Neural crest cell (in vitro differentiated cells): Measurements from ENCODE around the gene SPDYE2. TPM values are rescaled to one million over a fixed set of nuclear protein-coding genes. Genes with fewer than 3 reads are reported as not detected.
"Not testable (repeated sequence)": the region's sequence is repeated elsewhere in the genome, so short reads cannot be mapped to it uniquely, and the experiment has no call there.

Experiments used
- DNase-seq: peaks from one replicate; pipeline ENCODE4 v3.0.0; 2021; ENCODE audit warnings: low read depth, mixed read lengths, low spot score
- H3K27ac Mint-ChIP-seq: one replicate; pipeline ENCODE4 v1.8.0; 2021; ENCODE audit warnings: mild to moderate bottlenecking, mixed read lengths; ENCODE audit not compliant: unreplicated experiment
- H3K27me3 Mint-ChIP-seq: 2 replicates; pipeline ENCODE4 v1.8.0; 2021; ENCODE audit warnings: low read depth, mild to moderate bottlenecking, mixed read lengths
- H3K36me3 Mint-ChIP-seq: 2 replicates; pipeline ENCODE4 v1.8.0; 2021; ENCODE audit warnings: low read depth, mild to moderate bottlenecking, mixed read lengths
- H3K4me1 Mint-ChIP-seq: 2 replicates; pipeline ENCODE4 v1.8.0; 2021; ENCODE audit warnings: mixed read lengths
- H3K4me3 Mint-ChIP-seq: one replicate; pipeline ENCODE4 v1.8.0; 2021; ENCODE audit warnings: mild to moderate bottlenecking, mixed read lengths
- H3K9me3 Mint-ChIP-seq: 2 replicates; pipeline ENCODE4 v1.8.0; 2021; ENCODE audit warnings: mixed read lengths
- total RNA-seq: library from RNA; stranded (reverse); gene quantifications from 2 replicates; pipeline ENCODE4 v1.2.1, GENCODE V29; 2021

The SPDYE2 gene
- total RNA-seq, 1 donor from 2014 or later, result not detected

- H3K27ac Mint-ChIP-seq, H3K27me3 Mint-ChIP-seq, H3K36me3 Mint-ChIP-seq, DNase-seq, H3K4me3 Mint-ChIP-seq, H3K4me1 Mint-ChIP-seq, H3K9me3 Mint-ChIP-seq: not testable (repeated sequence)
Observed at GRCh38 chr7:102596036-102596435, 45.0 kb downstream of the SPDYE2 start.

- not testable (repeated sequence) for H3K4me1 Mint-ChIP-seq, H3K27me3 Mint-ChIP-seq, DNase-seq, H3K4me3 Mint-ChIP-seq, H3K27ac Mint-ChIP-seq, H3K9me3 Mint-ChIP-seq, H3K36me3 Mint-ChIP-seq
Observed at GRCh38 chr7:102599699-102600098, 48.7 kb downstream of the SPDYE2 start.

GRCh38 chr7:102602317-102602716, 51.3 kb downstream of the SPDYE2 start:
- not testable (repeated sequence) for H3K9me3 Mint-ChIP-seq, H3K4me1 Mint-ChIP-seq, H3K27ac Mint-ChIP-seq, H3K36me3 Mint-ChIP-seq, H3K27me3 Mint-ChIP-seq, DNase-seq, H3K4me3 Mint-ChIP-seq

GRCh38 chr7:102604431-102605145, 53.6 kb downstream of the SPDYE2 start:
- not testable (repeated sequence) for H3K9me3 Mint-ChIP-seq, H3K36me3 Mint-ChIP-seq, H3K4me3 Mint-ChIP-seq, H3K4me1 Mint-ChIP-seq, H3K27ac Mint-ChIP-seq, DNase-seq, H3K27me3 Mint-ChIP-seq

- H3K4me3 Mint-ChIP-seq, H3K27me3 Mint-ChIP-seq, H3K27ac Mint-ChIP-seq, H3K36me3 Mint-ChIP-seq, H3K4me1 Mint-ChIP-seq, DNase-seq, H3K9me3 Mint-ChIP-seq: not testable (repeated sequence)
Observed at GRCh38 chr7:102606848-102607247, 55.8 kb downstream of the SPDYE2 start.

GRCh38 chr7:102609734-102610133, 58.7 kb downstream of the SPDYE2 start:
- not testable (repeated sequence) for H3K9me3 Mint-ChIP-seq, H3K4me1 Mint-ChIP-seq, DNase-seq

GRCh38 chr7:102610441-102610840, 59.4 kb downstream of the SPDYE2 start:
- not testable (repeated sequence) for H3K36me3 Mint-ChIP-seq, DNase-seq, H3K4me3 Mint-ChIP-seq, H3K4me1 Mint-ChIP-seq, H3K27ac Mint-ChIP-seq, H3K9me3 Mint-ChIP-seq, H3K27me3 Mint-ChIP-seq

More at GRCh38 chr7:102609734-102610133, 58.7 kb downstream of the SPDYE2 start:
- H3K4me3 Mint-ChIP-seq, H3K36me3 Mint-ChIP-seq, H3K27me3 Mint-ChIP-seq, H3K27ac Mint-ChIP-seq: not testable (repeated sequence)

- not testable (repeated sequence) for H3K4me3 Mint-ChIP-seq, H3K4me1 Mint-ChIP-seq, H3K9me3 Mint-ChIP-seq, H3K27ac Mint-ChIP-seq, H3K27me3 Mint-ChIP-seq, DNase-seq, H3K36me3 Mint-ChIP-seq
Observed at GRCh38 chr7:102611013-102611674, 60.1 kb downstream of the SPDYE2 start.

- DNase-seq, H3K4me3 Mint-ChIP-seq: not testable (repeated sequence)
Observed at GRCh38 chr7:102611675-102612325, 60.8 kb downstream of the SPDYE2 start.

More at GRCh38 chr7:102611675-102612325, 60.8 kb downstream of the SPDYE2 start:
- H3K36me3 Mint-ChIP-seq, H3K9me3 Mint-ChIP-seq, H3K4me1 Mint-ChIP-seq, H3K27ac Mint-ChIP-seq, H3K27me3 Mint-ChIP-seq: not testable (repeated sequence)

Other genes with a start within 250 kb of the SPDYE2 start
- gene SPDYE6, start 194.8 kb upstream of the SPDYE2 start, total RNA-seq, result not detected in 2 replicates
- 38.3 and 41.9 TPM in 2 replicates for gene PRKRIP1, start 154.9 kb upstream of the SPDYE2 start, total RNA-seq
- gene ORAI2, start 117.7 kb upstream of the SPDYE2 start, total RNA-seq, result 48.5 and 51.3 TPM in 2 replicates
- 16.9 and 20.6 TPM in 2 replicates for gene ALKBH4, start 86.4 kb upstream of the SPDYE2 start, total RNA-seq
- 36.7 and 43.2 TPM in 2 replicates for gene LRWD1, start 86.2 kb upstream of the SPDYE2 start, total RNA-seq
- 61.1 and 62.1 TPM in 2 replicates for gene POLR2J, start 72.3 kb upstream of the SPDYE2 start, total RNA-seq
- 4.5 and 7.2 TPM in 2 replicates for gene RASA4B, start 33.4 kb upstream of the SPDYE2 start, total RNA-seq
- gene UPK3BL2, start 7.5 kb upstream of the SPDYE2 start, total RNA-seq, result 6.7 and 8.6 TPM in 2 replicates
- gene POLR2J3, start 21.4 kb downstream of the SPDYE2 start, total RNA-seq, result 24.2 and 27.6 TPM in 2 replicates
- 13.6 and 18.9 TPM in 2 replicates for gene RASA4, start 65.5 kb downstream of the SPDYE2 start, total RNA-seq
- 14.5 and 17.3 TPM in 2 replicates for gene UPK3BL1, start 91.6 kb downstream of the SPDYE2 start, total RNA-seq
- gene SPDYE2B, start 99.1 kb downstream of the SPDYE2 start, total RNA-seq, result not detected in 2 replicates
- 1.3 and 5.8 TPM in 2 replicates for gene POLR2J2, start 120.4 kb downstream of the SPDYE2 start, total RNA-seq
- gene FAM185A, start 197.8 kb downstream of the SPDYE2 start, total RNA-seq, result 7.7 and 9.0 TPM in 2 replicates